SK-N-SH treated with all-trans-retinoic acid at 6 μM for 48 hours (cell line): ENCODE results near the gene TBL1X.

Experiments
- BACH2 ChIP-seq: fragments of 250-450 bp; sonication (Bioruptor Pico); IDR thresholded peaks from 2 replicates; pipeline ENCODE4 v1.9.0; 2021; ENCODE audit warnings: mild to moderate bottlenecking, borderline replicate concordance
- CSDC2 ChIP-seq: fragments of 250-450 bp; sonication (Bioruptor Pico); IDR thresholded peaks from 2 replicates; pipeline ENCODE4 v1.5.0; 2020; ENCODE audit warnings: mild to moderate bottlenecking, moderate library complexity
- PPARA ChIP-seq: fragments of 250-450 bp; sonication (Bioruptor Pico); IDR thresholded peaks from 2 replicates; pipeline ENCODE4 v1.5.0; 2020; ENCODE audit warnings: mild to moderate bottlenecking, borderline replicate concordance
- TCF4 ChIP-seq: fragments of 250-450 bp; sonication (Bioruptor Pico); IDR thresholded peaks from 2 replicates; pipeline ENCODE4 v1.8.0; 2021; ENCODE audit warnings: mild to moderate bottlenecking, moderate library complexity, borderline replicate concordance
- TOX ChIP-seq: fragments of 250-450 bp; sonication (Bioruptor Pico); IDR thresholded peaks from 2 replicates; pipeline ENCODE4 v1.8.0; 2021; ENCODE audit warnings: mild to moderate bottlenecking, moderate library complexity, borderline replicate concordance
- TSHZ2 ChIP-seq: fragments of 250-450 bp; sonication (Bioruptor Pico); IDR thresholded peaks from 2 replicates; pipeline ENCODE4 v1.5.0; 2020; ENCODE audit warnings: mild to moderate bottlenecking, moderate library complexity
- ZC3H10 ChIP-seq: fragments of 250-450 bp; sonication (Bioruptor Pico); IDR thresholded peaks from 2 replicates; pipeline ENCODE4 v1.5.1; 2021; ENCODE audit warnings: mild to moderate bottlenecking, moderate library complexity
- ZNF8 ChIP-seq: fragments of 450-650 bp; formaldehyde crosslinking; IDR thresholded peaks from 2 replicates; pipeline ENCODE4 v1.5.0; 2020; ENCODE audit warnings: mild to moderate bottlenecking, moderate library complexity
- TF ChIP-seq, protein P1 (sequence below): fragments of 250-450 bp; sonication (Bioruptor Pico); IDR thresholded peaks from 2 replicates; pipeline ENCODE4 v1.8.0; 2020; ENCODE audit warnings: mild to moderate bottlenecking, moderate library complexity, borderline replicate concordance

DNA sequence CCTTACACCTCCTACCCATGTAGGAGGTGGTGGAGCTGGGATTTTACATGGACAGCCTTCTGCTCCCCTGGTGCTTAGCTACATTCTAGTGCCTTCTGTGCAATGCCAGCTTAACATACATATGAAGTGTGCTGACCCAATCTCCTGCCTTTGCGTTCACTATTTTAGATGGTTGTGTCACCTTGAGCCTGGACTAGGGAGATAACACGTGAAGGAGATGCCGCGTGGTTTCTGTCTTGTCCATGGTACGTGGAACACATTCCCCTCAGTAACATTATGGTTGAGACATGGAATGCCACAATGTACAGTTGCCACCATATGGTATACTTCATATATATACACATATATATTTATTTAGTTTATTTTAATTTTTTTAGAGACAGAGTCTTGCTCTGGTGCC, 54.0 kb downstream of the TBL1X start:
- TF ChIP-seq TCF4 (no peak), PPARA (CRISPR knock-in tag) (no peak), BACH2 (CRISPR knock-in tag) (no peak), CSDC2 (CRISPR knock-in tag) (no peak), ZC3H10 (CRISPR knock-in tag) (no peak), TOX (no peak), ZNF8 (CRISPR knock-in tag) (no peak), TSHZ2 (CRISPR knock-in tag) (no peak)
- TF ChIP-seq, protein P1, sequence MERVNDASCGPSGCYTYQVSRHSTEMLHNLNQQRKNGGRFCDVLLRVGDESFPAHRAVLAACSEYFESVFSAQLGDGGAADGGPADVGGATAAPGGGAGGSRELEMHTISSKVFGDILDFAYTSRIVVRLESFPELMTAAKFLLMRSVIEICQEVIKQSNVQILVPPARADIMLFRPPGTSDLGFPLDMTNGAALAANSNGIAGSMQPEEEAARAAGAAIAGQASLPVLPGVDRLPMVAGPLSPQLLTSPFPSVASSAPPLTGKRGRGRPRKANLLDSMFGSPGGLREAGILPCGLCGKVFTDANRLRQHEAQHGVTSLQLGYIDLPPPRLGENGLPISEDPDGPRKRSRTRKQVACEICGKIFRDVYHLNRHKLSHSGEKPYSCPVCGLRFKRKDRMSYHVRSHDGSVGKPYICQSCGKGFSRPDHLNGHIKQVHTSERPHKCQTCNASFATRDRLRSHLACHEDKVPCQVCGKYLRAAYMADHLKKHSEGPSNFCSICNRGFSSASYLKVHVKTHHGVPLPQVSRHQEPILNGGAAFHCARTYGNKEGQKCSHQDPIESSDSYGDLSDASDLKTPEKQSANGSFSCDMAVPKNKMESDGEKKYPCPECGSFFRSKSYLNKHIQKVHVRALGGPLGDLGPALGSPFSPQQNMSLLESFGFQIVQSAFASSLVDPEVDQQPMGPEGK (CRISPR knock-in tag), result no peak
